Colonic mucosa (tissue), 4 donors: Measurements from ENCODE around the gene OLFM2. TPM values are rescaled to one million over a fixed set of nuclear protein-coding genes. Genes with fewer than 3 reads are reported as not detected.
A peak's percentile ranks its signal among the peaks of the same experiment; 100 is the strongest.
"Not testable (repeated sequence)": the region's sequence is repeated elsewhere in the genome, so short reads cannot be mapped to it uniquely, and the experiment has no call there.

Source experiments
- DNase-seq: peaks from one replicate; pipeline ENCODE4 v3.0.0-alpha.2; 2020
- H3K27ac ChIP-seq: fragments of 200-600 bp; one replicate; pipeline ENCODE4 v1.8.0; 2021
- H3K27me3 ChIP-seq: fragments of 200-600 bp; one replicate; pipeline ENCODE4 v1.8.0; 2021
- H3K36me3 ChIP-seq: fragments of 200-600 bp; one replicate; pipeline ENCODE4 v1.8.0; 2021
- H3K4me1 ChIP-seq: fragments of 200-600 bp; one replicate; pipeline ENCODE4 v1.8.0; 2021; ENCODE audit warnings: mild to moderate bottlenecking
- H3K4me3 ChIP-seq: fragments of 200-600 bp; one replicate; pipeline ENCODE4 v1.8.0; 2021
- H3K9ac ChIP-seq, 2 donors: one replicate each; pipeline ENCODE4 v1.7.0; 2013; ENCODE audit warnings: control low read depth in 2 of 2, low read depth in 2 of 2, low read length in 2 of 2
- H3K9me3 ChIP-seq: fragments of 200-600 bp; one replicate; pipeline ENCODE4 v1.8.0; 2021
- intact Hi-C: fragments of 100-400 bp; cut with DNase I; formaldehyde crosslinking; loops from one replicate; pipeline ENCODE4 v1.14.1; 2022
- total RNA-seq, 2 donors: library from RNA; stranded (reverse); fragmentation: NEBNext Ultra II Directional in 1 of 2; extraction: Animal tissue kit (Norgen Biotek cat#: 25700) in 1 of 2; gene quantifications; one replicate each; pipeline ENCODE4 v1.2.1, GENCODE V29; 2021
- TF ChIP-seq, protein P1 (sequence below): fragments of 200-600 bp; IDR thresholded peaks from one replicate; pipeline ENCODE4 v1.8.0; 2022; ENCODE audit warnings: antibody characterized with exemption, mild to moderate bottlenecking
- donor health status: healthy.
- donor health status: DM: no; HTN: no; CAD: no.
- donor health status: DM: no; HTN: no; CAD: no.

The OLFM2 gene
- total RNA-seq, 2 donors from 2014 or later = 1.2 to 1.9 TPM

DNA sequence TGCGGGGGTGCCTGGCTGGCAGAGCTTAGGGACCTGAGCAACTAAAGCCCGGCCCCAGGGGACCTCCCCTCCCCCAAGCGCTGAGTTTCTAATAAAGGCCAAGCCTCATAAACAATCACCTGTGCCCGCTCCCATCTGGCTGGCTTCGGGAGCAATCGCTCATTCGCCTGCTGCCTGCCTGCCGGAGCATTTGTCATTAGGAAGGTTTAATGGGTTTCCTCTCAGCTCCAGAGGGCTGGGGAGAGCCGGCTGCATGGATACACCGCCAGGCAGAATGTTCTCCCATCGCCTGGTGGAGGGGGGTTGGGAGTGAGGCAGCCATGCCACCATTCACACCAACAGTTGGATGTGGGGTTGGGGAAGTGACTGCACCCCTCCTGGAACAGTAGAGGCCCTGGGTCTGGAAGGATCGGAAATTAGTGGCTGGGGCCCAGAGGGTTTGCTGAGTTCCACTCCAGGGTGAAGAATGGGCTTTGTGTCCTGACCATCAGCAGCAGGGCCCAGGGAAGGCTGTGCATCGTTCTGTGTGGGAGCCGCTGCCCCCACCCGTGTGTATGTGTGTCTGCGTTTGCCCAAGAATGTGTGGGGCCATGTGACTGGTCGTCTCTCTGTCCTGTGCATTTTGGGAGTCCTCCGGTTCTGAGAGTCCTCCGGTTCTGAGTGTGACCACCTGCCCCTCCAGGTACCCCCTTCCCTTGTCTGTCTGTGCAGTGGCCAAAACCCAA is 85.9 kb downstream of the OLFM2 start:
- Histone ChIP-seq H3K4me1 (no peaks in the 10 kb centered on the region), H3K36me3 (no peaks in the 10 kb centered on the region), H3K27me3 (no peaks in the 10 kb centered on the region), H3K9ac (no peak overlapping the region), H3K9me3 (no peaks in the 10 kb centered on the region), H3K4me3 (no peak overlapping the region), H3K27ac (no peak overlapping the region)
- TF ChIP-seq, protein P1, sequence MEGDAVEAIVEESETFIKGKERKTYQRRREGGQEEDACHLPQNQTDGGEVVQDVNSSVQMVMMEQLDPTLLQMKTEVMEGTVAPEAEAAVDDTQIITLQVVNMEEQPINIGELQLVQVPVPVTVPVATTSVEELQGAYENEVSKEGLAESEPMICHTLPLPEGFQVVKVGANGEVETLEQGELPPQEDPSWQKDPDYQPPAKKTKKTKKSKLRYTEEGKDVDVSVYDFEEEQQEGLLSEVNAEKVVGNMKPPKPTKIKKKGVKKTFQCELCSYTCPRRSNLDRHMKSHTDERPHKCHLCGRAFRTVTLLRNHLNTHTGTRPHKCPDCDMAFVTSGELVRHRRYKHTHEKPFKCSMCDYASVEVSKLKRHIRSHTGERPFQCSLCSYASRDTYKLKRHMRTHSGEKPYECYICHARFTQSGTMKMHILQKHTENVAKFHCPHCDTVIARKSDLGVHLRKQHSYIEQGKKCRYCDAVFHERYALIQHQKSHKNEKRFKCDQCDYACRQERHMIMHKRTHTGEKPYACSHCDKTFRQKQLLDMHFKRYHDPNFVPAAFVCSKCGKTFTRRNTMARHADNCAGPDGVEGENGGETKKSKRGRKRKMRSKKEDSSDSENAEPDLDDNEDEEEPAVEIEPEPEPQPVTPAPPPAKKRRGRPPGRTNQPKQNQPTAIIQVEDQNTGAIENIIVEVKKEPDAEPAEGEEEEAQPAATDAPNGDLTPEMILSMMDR = no peak
- intact Hi-C loops = no loop called here
- no peak for DNase-seq

DNA sequence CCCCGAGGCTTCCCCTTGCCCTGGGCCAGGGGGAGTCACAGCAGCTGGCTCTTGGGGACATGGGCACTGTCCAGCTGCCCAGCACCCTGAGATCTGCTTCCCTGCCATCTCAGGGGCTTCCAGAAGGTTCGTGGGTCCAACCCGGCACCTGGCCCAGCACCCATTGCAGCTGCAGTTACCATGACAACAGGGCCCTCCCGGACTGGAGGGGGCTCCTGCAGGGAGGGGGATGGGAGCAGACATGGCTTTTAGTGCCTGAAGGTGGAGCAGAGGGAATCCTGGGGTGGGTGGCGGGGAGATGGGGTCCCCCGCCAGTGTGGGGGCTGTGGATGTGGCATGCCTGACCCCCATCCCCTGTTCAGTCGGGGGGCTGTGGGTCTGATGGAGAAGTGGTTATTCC is 86.5 kb downstream of the OLFM2 start:
- Histone ChIP-seq H3K27me3 (no peaks in the 10 kb centered on the region), H3K27ac (no peak overlapping the region), H3K4me3 (no peak overlapping the region), H3K4me1 (no peaks in the 10 kb centered on the region), H3K9ac (no peak overlapping the region), H3K9me3 (no peaks in the 10 kb centered on the region), H3K36me3 (no peaks in the 10 kb centered on the region)
- DNase-seq = no peak
- TF ChIP-seq, protein P1 = no peak
- intact Hi-C loops = loop anchor here (2.0 kb wide), 1 partner anchor 65 kb away; no protein-coding TSS in a partner anchor

DNA sequence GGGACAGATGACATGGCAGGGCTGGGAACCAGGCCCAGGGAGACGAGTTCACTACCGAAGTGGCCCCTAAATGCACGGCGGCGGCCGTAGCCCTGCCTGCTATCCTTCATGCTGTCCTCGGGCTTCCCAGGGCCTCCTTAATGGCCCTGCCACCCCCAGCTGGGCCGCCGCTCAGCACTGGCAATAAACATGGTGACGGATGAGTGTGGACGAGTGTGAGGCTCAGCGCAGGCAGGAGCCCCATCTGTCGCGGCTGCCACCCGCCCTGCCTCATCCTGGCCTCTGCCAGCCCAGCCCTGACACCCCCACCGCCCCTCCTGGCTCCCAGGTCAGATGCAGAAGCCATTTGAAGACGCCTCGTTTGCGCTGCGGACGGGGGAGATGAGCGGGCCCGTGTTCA is 87.6 kb downstream of the OLFM2 start:
- TF ChIP-seq, protein P1 = no peak
- Histone ChIP-seq H3K27me3 (no peaks in the 10 kb centered on the region), H3K36me3 (peaks cover 5% of the 10 kb centered on the region), H3K27ac (no peak overlapping the region), H3K9me3 (no peaks in the 10 kb centered on the region), H3K4me1 (no peaks in the 10 kb centered on the region), H3K4me3 (no peak overlapping the region), H3K9ac (no peak overlapping the region)
- intact Hi-C loops = loop anchor here (2.0 kb wide), 1 partner anchor 66 kb away; no protein-coding TSS in a partner anchor
- no peak for DNase-seq

DNA sequence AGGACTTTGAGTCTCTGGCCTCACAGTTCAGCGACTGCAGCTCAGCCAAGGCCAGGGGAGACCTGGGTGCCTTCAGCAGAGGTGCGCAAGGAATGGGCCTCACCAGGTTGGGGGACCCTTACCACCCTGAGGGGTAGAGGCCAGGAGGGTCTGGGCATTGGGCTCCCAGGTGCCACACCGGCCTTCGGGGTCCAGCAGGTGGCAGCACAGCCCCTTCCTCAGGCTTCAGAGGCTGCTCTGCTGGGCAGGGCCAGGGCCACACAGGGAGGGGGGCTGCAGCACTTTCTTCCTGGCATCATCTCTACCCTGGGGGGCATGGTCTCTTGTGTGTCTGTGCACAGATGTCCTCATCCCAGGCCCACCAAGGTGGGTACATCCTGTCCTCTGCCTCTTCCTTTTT is 88.3 kb downstream of the OLFM2 start:
- TF ChIP-seq, protein P1 = peak; percentile 24

DNA sequence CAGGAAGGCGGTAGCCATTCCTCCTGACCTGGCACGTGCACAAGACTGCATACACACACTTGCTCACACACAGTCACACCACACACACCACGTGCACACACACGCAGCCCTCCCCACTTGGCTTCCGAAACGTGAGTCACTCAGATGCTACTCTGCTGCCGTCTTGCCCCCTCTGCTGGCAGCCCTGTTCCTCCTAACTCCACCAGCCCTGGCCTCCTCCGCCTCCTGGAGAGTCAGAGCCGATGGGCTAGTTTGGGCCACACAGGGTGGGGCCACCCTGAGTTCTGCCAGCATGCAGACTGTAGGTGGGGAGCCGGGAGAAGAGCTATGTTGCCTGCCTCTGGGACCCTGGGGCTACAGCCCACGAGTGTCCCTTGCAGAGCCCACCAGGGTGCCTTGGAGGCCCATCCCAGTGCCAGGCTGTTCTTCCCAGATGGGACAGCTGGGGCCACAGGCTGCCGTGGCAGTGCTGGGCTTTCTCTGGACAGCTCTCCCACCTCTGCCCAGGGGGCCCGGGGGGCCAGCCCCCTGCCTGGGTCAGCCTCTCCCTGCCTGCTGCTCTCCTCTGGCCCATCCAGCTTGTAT is 89.1 kb downstream of the OLFM2 start:
- Histone ChIP-seq H3K4me1 (no peaks in the 10 kb centered on the region), H3K36me3 (peaks cover 5% of the 10 kb centered on the region), H3K27me3 (no peaks in the 10 kb centered on the region), H3K4me3 (no peak overlapping the region), H3K9me3 (no peaks in the 10 kb centered on the region), H3K27ac (no peak overlapping the region), H3K9ac (no peak overlapping the region)
- DNase-seq = peak; percentile 35
- TF ChIP-seq, protein P1 = no peak
- intact Hi-C loops = no loop called here

More for the DNA sequence above, 88.3 kb downstream of the OLFM2 start:
- Histone ChIP-seq H3K4me1 (no peaks in the 10 kb centered on the region), H3K36me3 (peaks cover 5% of the 10 kb centered on the region), H3K27ac (no peak overlapping the region), H3K9me3 (no peaks in the 10 kb centered on the region), H3K27me3 (no peaks in the 10 kb centered on the region), H3K9ac (no peak overlapping the region), H3K4me3 (no peak overlapping the region)
- intact Hi-C loops = loop anchor here (2.0 kb wide), 1 partner anchor 67 kb away; no protein-coding TSS in a partner anchor
- no peak for DNase-seq

DNA sequence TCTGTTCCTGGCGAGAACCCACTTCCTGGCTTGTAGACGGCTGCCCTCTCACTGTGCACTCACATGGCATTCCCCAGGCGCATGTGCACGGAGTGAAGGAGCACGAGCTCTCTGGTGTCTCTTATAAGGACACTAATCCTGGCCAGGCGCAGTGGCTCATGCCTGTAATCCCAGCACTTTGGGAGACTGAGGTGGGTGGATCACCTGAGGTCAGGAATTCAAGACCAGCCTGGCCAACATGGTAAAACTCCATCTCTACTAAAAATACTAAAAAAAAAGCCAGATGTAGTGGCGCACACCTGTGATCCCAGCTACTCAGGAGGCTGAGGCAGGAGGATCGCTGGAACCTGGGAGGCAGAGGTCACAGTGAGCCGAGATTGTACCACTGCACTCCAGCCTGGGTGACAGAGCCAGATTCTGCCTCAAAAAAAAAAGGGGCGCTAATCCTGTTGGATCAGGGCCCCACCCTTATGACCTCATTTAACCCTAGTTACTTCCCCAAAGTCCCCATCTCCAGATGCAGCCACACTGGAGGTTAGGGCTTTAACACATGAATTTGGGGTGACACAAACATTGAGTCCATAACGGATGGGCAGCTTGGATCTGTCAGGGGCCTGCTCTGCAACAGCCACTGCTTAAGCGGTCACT is 92.6 kb downstream of the OLFM2 start:
- H3K9ac ChIP-seq, DNase-seq, H3K27ac ChIP-seq, H3K9me3 ChIP-seq, H3K4me1 ChIP-seq, H3K36me3 ChIP-seq, H3K27me3 ChIP-seq, intact Hi-C loops, H3K4me3 ChIP-seq: not testable (repeated sequence)
